Adipocyte (in vitro differentiated cells): ENCODE measurements around the gene SNX15.
"Not testable (repeated sequence)": the region's sequence is repeated elsewhere in the genome, so short reads cannot be mapped to it uniquely, and the experiment has no call there.

Source experiments
- DNase-seq: peaks from one replicate; pipeline ENCODE4 v3.0.0-alpha.2; 2015; ENCODE audit warnings: low read depth
- H3K27me3 ChIP-seq: replicated peaks from 2 replicates; pipeline ENCODE4 v1.7.0; 2013; ENCODE audit warnings: mild to moderate bottlenecking, low read length, moderate library complexity; ENCODE audit not compliant: control insufficient read depth, insufficient read depth
- H3K36me3 ChIP-seq: 2 replicates; pipeline ENCODE4 v1.7.0; 2013; ENCODE audit warnings: low read length, mild to moderate bottlenecking, moderate library complexity; ENCODE audit not compliant: control insufficient read depth, insufficient read depth, severe bottlenecking
- H3K4me1 ChIP-seq: 2 replicates; pipeline ENCODE4 v1.7.0; 2013; ENCODE audit warnings: mild to moderate bottlenecking, low read length, moderate library complexity; ENCODE audit not compliant: control insufficient read depth, insufficient read depth
- H3K4me3 ChIP-seq: 2 replicates; pipeline ENCODE4 v1.7.0; 2013; ENCODE audit warnings: mild to moderate bottlenecking, low read length, moderate library complexity
- H3K9ac ChIP-seq: 2 replicates; pipeline ENCODE4 v1.7.0; 2013; ENCODE audit warnings: mild to moderate bottlenecking, low read length, moderate library complexity
- H3K9me3 ChIP-seq: 2 replicates; pipeline ENCODE4 v1.7.0; 2013; ENCODE audit warnings: mild to moderate bottlenecking, low read length, moderate library complexity; ENCODE audit not compliant: control insufficient read depth

SNX15 gene

GRCh38 chr11:65019824-65020223 lies 7.4 kb upstream of the SNX15 start:
- DNase-seq: no peak
- H3K9ac ChIP-seq: no peak overlapping the region
- H3K4me1 ChIP-seq: peaks cover 6% of the 10 kb centered on the region
- H3K4me3 ChIP-seq: no peak overlapping the region
- H3K27me3 ChIP-seq: no peaks in the 10 kb centered on the region
- no peaks in the 10 kb centered on the region for H3K36me3 ChIP-seq
- H3K9me3 ChIP-seq: no peaks in the 10 kb centered on the region

- Histone ChIP-seq H3K9me3 (no peaks in the 10 kb centered on the region), H3K4me1 (peaks cover 6% of the 10 kb centered on the region), H3K4me3 (no peak overlapping the region), H3K9ac (no peak overlapping the region), H3K27me3 (no peaks in the 10 kb centered on the region), H3K36me3 (no peaks in the 10 kb centered on the region)
- no peak for DNase-seq
Measured at GRCh38 chr11:65021003-65021402, 6.2 kb upstream of the SNX15 start.

GRCh38 chr11:65021509-65021908 lies 5.7 kb upstream of the SNX15 start:
- no peak for DNase-seq
- Histone ChIP-seq H3K9me3 (no peaks in the 10 kb centered on the region), H3K4me3 (no peak overlapping the region), H3K36me3 (no peaks in the 10 kb centered on the region), H3K4me1 (peaks cover 7% of the 10 kb centered on the region), H3K9ac (no peak overlapping the region), H3K27me3 (no peaks in the 10 kb centered on the region)

- H3K27me3 ChIP-seq, DNase-seq, H3K4me3 ChIP-seq, H3K9me3 ChIP-seq, H3K36me3 ChIP-seq, H3K9ac ChIP-seq: not testable (repeated sequence)
- H3K4me1 ChIP-seq: peaks cover 18% of the 10 kb centered on the region
Measured at GRCh38 chr11:65023502-65023901, 3.7 kb upstream of the SNX15 start.

- Histone ChIP-seq H3K4me3 (peak overlapping the region; percentile 87), H3K9me3 (no peaks in the 10 kb centered on the region), H3K4me1 (peaks cover 15% of the 10 kb centered on the region), H3K27me3 (no peaks in the 10 kb centered on the region), H3K36me3 (no peaks in the 10 kb centered on the region), H3K9ac (peak overlapping the region; percentile 87)
- no peak for DNase-seq
Measured at GRCh38 chr11:65026810-65027209, 429 bp upstream of the SNX15 start.

- no peak overlapping the region for H3K9ac ChIP-seq
- H3K4me1 ChIP-seq: peaks cover 10% of the 10 kb centered on the region
- no peaks in the 10 kb centered on the region for H3K9me3 ChIP-seq
- no peak for DNase-seq
- H3K4me3 ChIP-seq: no peak overlapping the region
- H3K27me3 ChIP-seq: no peaks in the 10 kb centered on the region
- peaks cover 20% of the 10 kb centered on the region for H3K36me3 ChIP-seq
Measured at GRCh38 chr11:65032216-65032615, 5.0 kb downstream of the SNX15 start.

- no peak overlapping the region for H3K9ac ChIP-seq
- peaks cover 7% of the 10 kb centered on the region for H3K4me1 ChIP-seq
- DNase-seq: no peak
- H3K27me3 ChIP-seq: no peaks in the 10 kb centered on the region
- H3K4me3 ChIP-seq: no peak overlapping the region
- H3K9me3 ChIP-seq: no peaks in the 10 kb centered on the region
- peaks cover 29% of the 10 kb centered on the region for H3K36me3 ChIP-seq
Measured at GRCh38 chr11:65034423-65034822, 7.2 kb downstream of the SNX15 start.

GRCh38 chr11:65035579-65035978 lies 8.3 kb downstream of the SNX15 start:
- Histone ChIP-seq H3K9me3 (no peaks in the 10 kb centered on the region), H3K9ac (no peak overlapping the region), H3K4me1 (peaks cover 13% of the 10 kb centered on the region), H3K27me3 (no peaks in the 10 kb centered on the region), H3K36me3 (peaks cover 32% of the 10 kb centered on the region), H3K4me3 (no peak overlapping the region)
- DNase-seq: no peak

- no peak overlapping the region for H3K9ac ChIP-seq
- H3K4me3 ChIP-seq: no peak overlapping the region
- H3K4me1 ChIP-seq: peaks cover 16% of the 10 kb centered on the region
- H3K9me3 ChIP-seq: no peaks in the 10 kb centered on the region
- H3K27me3 ChIP-seq: no peaks in the 10 kb centered on the region
- H3K36me3 ChIP-seq: peaks cover 32% of the 10 kb centered on the region
- DNase-seq: no peak
Measured at GRCh38 chr11:65036931-65037330, 9.7 kb downstream of the SNX15 start.

GRCh38 chr11:65040520-65040846 lies 13.2 kb downstream of the SNX15 start:
- no peak for DNase-seq
- H3K9me3 ChIP-seq: no peaks in the 10 kb centered on the region
- peaks cover 23% of the 10 kb centered on the region for H3K36me3 ChIP-seq
- no peaks in the 10 kb centered on the region for H3K27me3 ChIP-seq
- peaks cover 35% of the 10 kb centered on the region for H3K4me1 ChIP-seq
- H3K9ac ChIP-seq: peak overlapping the region; percentile 88
- H3K4me3 ChIP-seq: peak overlapping the region; percentile 85

GRCh38 chr11:65040847-65041622 lies 13.8 kb downstream of the SNX15 start, which contains the start of gene SAC3D1:
Gene SAC3D1 (plus strand): TSS chr11:65041210. CDS start chr11:65041293, 83 bp downstream.
- no peaks in the 10 kb centered on the region for H3K9me3 ChIP-seq
- peaks cover 35% of the 10 kb centered on the region for H3K4me1 ChIP-seq
- no peaks in the 10 kb centered on the region for H3K27me3 ChIP-seq
- peak within 1 kb of the TSS; percentile 88 for H3K9ac ChIP-seq
- H3K4me3 ChIP-seq: peak within 1 kb of the TSS; percentile 85
- peaks cover 19% of the 10 kb centered on the region for H3K36me3 ChIP-seq
- peak; percentile 93 for DNase-seq

- no peak for DNase-seq
- H3K4me3 ChIP-seq: no peak overlapping the region
- H3K36me3 ChIP-seq: peaks cover 14% of the 10 kb centered on the region
- no peaks in the 10 kb centered on the region for H3K9me3 ChIP-seq
- H3K27me3 ChIP-seq: no peaks in the 10 kb centered on the region
- H3K4me1 ChIP-seq: peaks cover 33% of the 10 kb centered on the region
- no peak overlapping the region for H3K9ac ChIP-seq
Measured at GRCh38 chr11:65042891-65043290, 15.7 kb downstream of the SNX15 start.
